ENCODE measurements around the gene CCDC191.

CCDC191 gene

GRCh38 chr3:114060906-114061655 is 4.8 kb upstream of the CCDC191 start:
- no peak for DNase-seq (ENCODE audit: low read depth in 2 of 2)

- no peak for DNase-seq (ENCODE audit: low read depth in 2 of 2)
Measured at GRCh38 chr3:114058646-114059045, 2.3 kb upstream of the CCDC191 start.

- no peak for DNase-seq (ENCODE audit: low read depth in 2 of 2)
Measured at GRCh38 chr3:114057011-114057347, 653 bp upstream of the CCDC191 start.

GRCh38 chr3:114052216-114052615 is 4.1 kb downstream of the CCDC191 start:
- no peak for DNase-seq (ENCODE audit: low read depth in 2 of 2)

GRCh38 chr3:114043205-114043604 is 13.1 kb downstream of the CCDC191 start:
- no peak for DNase-seq (ENCODE audit: low read depth in 2 of 2)

GRCh38 chr3:114035896-114036295 is 20.4 kb downstream of the CCDC191 start:
- no peak for DNase-seq (ENCODE audit: low read depth in 2 of 2)

GRCh38 chr3:114034787-114035545 is 21.4 kb downstream of the CCDC191 start:
- DNase-seq (ENCODE audit: low read depth in 2 of 2), result no peak

- no peak for DNase-seq (ENCODE audit: low read depth in 2 of 2)
Measured at GRCh38 chr3:114034211-114034610, 22.1 kb downstream of the CCDC191 start.

- DNase-seq (ENCODE audit: low read depth in 2 of 2), result no peak
Measured at GRCh38 chr3:114033721-114034120, 22.6 kb downstream of the CCDC191 start.

- DNase-seq (ENCODE audit: low read depth in 2 of 2), result no peak
Measured at GRCh38 chr3:114026331-114026730, 30.0 kb downstream of the CCDC191 start.

- DNase-seq (ENCODE audit: low read depth in 2 of 2), result no peak
Measured at GRCh38 chr3:114025451-114025850, 30.9 kb downstream of the CCDC191 start.

- no peak for DNase-seq (ENCODE audit: low read depth in 2 of 2)
Measured at GRCh38 chr3:114022145-114022802, 34.1 kb downstream of the CCDC191 start.

- DNase-seq (ENCODE audit: low read depth in 2 of 2), result no peak
Measured at GRCh38 chr3:114020907-114021306, 35.4 kb downstream of the CCDC191 start.

- DNase-seq (ENCODE audit: low read depth in 2 of 2), result no peak
Measured at GRCh38 chr3:114019486-114019885, 36.8 kb downstream of the CCDC191 start.

- DNase-seq (ENCODE audit: low read depth in 2 of 2), result no peak
Measured at GRCh38 chr3:114014211-114014610, 42.1 kb downstream of the CCDC191 start.

GRCh38 chr3:114011059-114011797 is 45.1 kb downstream of the CCDC191 start:
- no peak for DNase-seq (ENCODE audit: low read depth in 2 of 2)

GRCh38 chr3:114005481-114005880 is 50.8 kb downstream of the CCDC191 start:
- DNase-seq (ENCODE audit: low read depth in 2 of 2), result no peak

GRCh38 chr3:113985541-113985940 is 70.8 kb downstream of the CCDC191 start:
- no peak for DNase-seq (ENCODE audit: low read depth in 2 of 2)

GRCh38 chr3:113983544-113983943 is 72.8 kb downstream of the CCDC191 start:
- no peak for DNase-seq (ENCODE audit: low read depth in 2 of 2)

GRCh38 chr3:113981803-113982202 is 74.5 kb downstream of the CCDC191 start:
- no peak for DNase-seq (ENCODE audit: low read depth in 2 of 2)

GRCh38 chr3:113979916-113980315 is 76.4 kb downstream of the CCDC191 start:
- no peak for DNase-seq (ENCODE audit: low read depth in 2 of 2)

- DNase-seq (ENCODE audit: low read depth in 2 of 2), result no peak
Measured at GRCh38 chr3:113977822-113978221, 78.5 kb downstream of the CCDC191 start.
